Measurements from ENCODE around the gene ATRNL1. TPM values are rescaled to one million over a fixed set of nuclear protein-coding genes. Genes with fewer than 3 reads are reported as not detected.

Gene ATRNL1
- total RNA-seq, 1 experiment from 2014 or later: 1.3 TPM

GRCh38 chr10:115056186-115056585 is 37.0 kb upstream of the ATRNL1 start:
- H3K9me3 ChIP-seq (ENCODE audit: control insufficient read depth in 1 of 2, insufficient read depth in 1 of 2, low read depth in 1 of 2, low read length in 2 of 2): no peaks in the 10 kb centered on the region
- POLR2A ChIA-PET: no interaction called here
- CTCF ChIA-PET: no interaction called here
- DNase-seq (ENCODE audit: low read depth, low spot score) (no peak), ATAC-seq (no peak)
- H2AFZ ChIP-seq (ENCODE audit: low read depth, low read length, poor library complexity, severe bottlenecking): no peak overlapping the region
- RAD21 ChIA-PET (ENCODE audit: low non-redundant PET in 1 of 2, low total read pairs in 2 of 2, uncharacterized antibody in 2 of 2, unreplicated experiment in 2 of 2): no interaction called here
- no TSS peak for BruUV-seq (replicated peaks)
- intact Hi-C loops (cut with micrococcal nuclease): no loop called here
- no peaks in the 10 kb centered on the region for H3K9me2 ChIP-seq (ENCODE audit: insufficient read depth)
- H3K4me1 ChIP-seq (ENCODE audit: control insufficient read depth in 1 of 2, insufficient read depth in 2 of 2, low read length in 2 of 2): no peaks in the 10 kb centered on the region
- no peaks in the 10 kb centered on the region for H3K79me2 ChIP-seq (ENCODE audit: insufficient read depth, low read length)
- H3K36me3 ChIP-seq (ENCODE audit: control insufficient read depth in 1 of 2, insufficient read depth in 2 of 2, low read length in 2 of 2): no peaks in the 10 kb centered on the region
- H3K27me3 ChIP-seq (ENCODE audit: insufficient read depth, low read length): peaks cover 4% of the 10 kb centered on the region; the same call in 1 of the 2 replicates
- no peak overlapping the region for H3K4me2 ChIP-seq (ENCODE audit: low read length)
- no peak overlapping the region for H3K9ac ChIP-seq (ENCODE audit: low read length)
- H3K4me3 ChIP-seq (replicated peaks in 1 of 2; ENCODE audit: low read depth in 1 of 2, low read length in 2 of 2): no peak overlapping the region
- no peaks in the 10 kb centered on the region for H4K20me1 ChIP-seq (ENCODE audit: insufficient read depth)
- TF ChIP-seq SIN3A (IDR thresholded peaks at IDR 0.05; ENCODE audit: low read depth): no peak
- TF ChIP-seq REST (IDR thresholded peaks at IDR 0.05; ENCODE audit: low read depth): no peak
- no peak for TF ChIP-seq POLR2AphosphoS5 (IDR thresholded peaks at IDR 0.05; ENCODE audit: low read depth, low read length)
- TF ChIP-seq FOSL1 (IDR thresholded peaks at IDR 0.05; ENCODE audit: low read depth): no peak
- no peak for TF ChIP-seq TCF7L2 (IDR thresholded peaks at IDR 0.05; ENCODE audit: borderline replicate concordance, extremely low read depth, insufficient read depth, insufficient read length)
- TF ChIP-seq EGR1 (IDR thresholded peaks at IDR 0.05; ENCODE audit: low read depth): no peak
- no peak for TF ChIP-seq SRF (IDR thresholded peaks at IDR 0.05; ENCODE audit: low read depth)
- no peak for TF ChIP-seq RAD21 (IDR thresholded peaks at IDR 0.05; ENCODE audit: low read depth)
- no peak for TF ChIP-seq MAX (IDR thresholded peaks at IDR 0.05)
- no peak for TF ChIP-seq SP1 (IDR thresholded peaks at IDR 0.05; ENCODE audit: low read depth)
- no peak for TF ChIP-seq YY1 (IDR thresholded peaks at IDR 0.05; ENCODE audit: extremely low read depth, insufficient replicate concordance, low read depth, low read length)
- no peak for TF ChIP-seq ZNF274 (IDR thresholded peaks at IDR 0.05; ENCODE audit: low read depth, low read length)
- TF ChIP-seq POLR2A (IDR thresholded peaks at IDR 0.05; ENCODE audit: borderline replicate concordance, extremely low read depth, insufficient read depth, insufficient read length): no peak
- TF ChIP-seq JUND (IDR thresholded peaks at IDR 0.05): no peak
- TF ChIP-seq CTCF (IDR thresholded peaks at IDR 0.05 in 2 of 3, conservative IDR thresholded peaks at IDR 0.05 in 1 of 3; ENCODE audit: borderline replicate concordance in 1 of 3, insufficient read depth in 1 of 3, low read depth in 2 of 3, low read length in 2 of 3): no peak
- no peak for TF ChIP-seq EZH2phosphoT487 (IDR thresholded peaks at IDR 0.05; ENCODE audit: borderline replicate concordance)
- H3K27ac ChIP-seq (ENCODE audit: low read depth, low read length): no peak overlapping the region
